HG03139 (cell line): Measurements from ENCODE around the gene MRPS14.
A peak's percentile ranks its signal among the peaks of the same experiment; 100 is the strongest.
"Not testable (repeated sequence)": the region's sequence is repeated elsewhere in the genome, so short reads cannot be mapped to it uniquely, and the experiment has no call there.

Experiments used
- ATAC-seq: cut with Tn5 transposase; IDR thresholded peaks from one replicate; pipeline ENCODE4 v1.9.1; 2021; ENCODE audit not compliant: unreplicated experiment

MRPS14 gene

GRCh38 chr1:175023043-175023921, at the start of gene MRPS14:
MRPS14 (minus strand) TSS chr1:175023425; CDS start chr1:175023408, 17 bp downstream.
- peak; percentile 94 for ATAC-seq

- ATAC-seq, result peak; percentile 65
Observed at GRCh38 chr1:175072099-175072951, 49.1 kb upstream of the MRPS14 start.

GRCh38 chr1:175071276-175071943, 48.2 kb upstream of the MRPS14 start:
- no peak for ATAC-seq

DNA sequence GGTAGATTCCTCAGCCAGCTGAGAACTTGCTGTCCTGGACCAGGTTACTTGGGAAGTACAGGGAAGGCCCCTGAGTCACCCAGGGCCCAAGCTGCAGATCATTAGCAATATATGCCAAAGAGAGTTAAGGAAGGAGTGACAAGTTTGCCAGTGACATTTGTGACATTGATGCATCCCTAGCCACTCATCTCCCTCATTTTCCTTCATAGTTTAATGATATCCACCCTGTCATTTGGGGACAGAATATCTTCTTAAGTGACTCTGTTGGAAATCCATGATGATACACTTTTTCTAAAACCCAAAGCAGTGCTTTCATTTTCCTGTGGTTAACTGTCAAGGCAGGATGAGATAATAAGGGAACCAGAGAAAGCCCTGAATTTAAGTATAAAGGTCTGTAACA, 47.6 kb upstream of the MRPS14 start:
- no peak for ATAC-seq

DNA sequence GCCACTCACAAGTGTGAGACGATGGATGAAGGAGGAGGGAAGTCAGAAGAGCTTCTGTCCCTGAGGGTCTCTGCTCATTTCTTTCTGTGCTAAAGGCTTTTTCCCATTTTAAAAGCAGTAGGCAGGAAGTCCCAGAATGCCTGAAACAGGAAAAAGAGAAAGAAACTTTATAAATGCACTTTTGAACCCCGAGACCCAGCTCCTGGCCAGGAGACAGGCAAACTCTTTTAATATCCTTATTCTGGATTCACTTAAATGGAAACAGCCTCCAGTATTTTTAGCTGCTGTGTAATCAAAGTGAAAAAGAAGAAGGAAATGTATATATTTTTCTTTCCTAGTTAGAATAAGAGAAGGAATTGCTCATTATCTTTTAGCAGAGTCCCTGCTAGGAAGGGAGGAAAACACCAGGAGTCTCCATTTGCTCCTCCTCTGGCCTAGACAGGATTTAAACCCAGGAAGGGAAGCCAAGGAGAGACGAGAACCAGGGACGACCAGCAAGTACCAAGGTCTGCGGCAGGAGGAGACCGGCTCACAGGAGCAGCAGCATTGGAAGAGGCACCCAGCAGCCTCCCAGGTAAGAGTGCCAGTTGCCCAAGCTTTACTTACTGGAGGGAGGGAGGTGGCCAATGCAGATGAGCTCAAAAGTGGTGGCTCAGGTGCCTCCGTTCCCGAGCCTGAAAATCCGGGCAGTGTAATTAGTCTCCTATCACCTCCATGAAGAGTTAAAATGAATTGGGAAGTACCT, 44.3 kb upstream of the MRPS14 start, which contains the start of gene TNN:
TNN (plus strand) TSS at position 472 of the 745 bp plus-strand sequence. CDS start 9,586 bp downstream, outside the sequence.
- no peak for ATAC-seq

- ATAC-seq, result no peak
Observed at GRCh38 chr1:175062858-175063257, 39.6 kb upstream of the MRPS14 start.

GRCh38 chr1:175062339-175062738, 39.1 kb upstream of the MRPS14 start:
- no peak for ATAC-seq

- ATAC-seq, result no peak
Observed at GRCh38 chr1:175054736-175055135, 31.5 kb upstream of the MRPS14 start.

- no peak for ATAC-seq
Observed at GRCh38 chr1:175050992-175051391, 27.8 kb upstream of the MRPS14 start.

DNA sequence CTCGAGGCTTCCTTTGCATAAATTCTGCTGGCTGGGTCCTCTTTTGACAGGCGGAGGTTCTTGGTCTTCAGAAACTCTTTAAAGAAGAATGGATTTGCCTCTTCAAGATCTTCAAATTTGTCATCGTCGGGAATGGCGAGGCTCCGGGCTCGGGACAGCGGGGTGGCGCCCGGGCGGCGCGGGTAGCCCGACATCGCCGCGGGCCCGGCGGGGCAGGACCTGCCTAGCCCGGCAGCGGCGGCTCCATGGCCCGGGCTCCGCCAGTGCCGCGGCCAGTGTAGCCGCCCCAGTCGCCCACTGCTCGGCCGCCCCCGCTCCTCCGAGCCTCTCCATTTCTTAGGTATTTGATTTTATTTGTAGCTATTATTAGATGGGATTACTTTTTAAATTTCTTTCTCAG, 22.3 kb upstream of the MRPS14 start:
- no peak for ATAC-seq

- no peak for ATAC-seq
Observed at GRCh38 chr1:175045097-175045496, 21.9 kb upstream of the MRPS14 start.

DNA sequence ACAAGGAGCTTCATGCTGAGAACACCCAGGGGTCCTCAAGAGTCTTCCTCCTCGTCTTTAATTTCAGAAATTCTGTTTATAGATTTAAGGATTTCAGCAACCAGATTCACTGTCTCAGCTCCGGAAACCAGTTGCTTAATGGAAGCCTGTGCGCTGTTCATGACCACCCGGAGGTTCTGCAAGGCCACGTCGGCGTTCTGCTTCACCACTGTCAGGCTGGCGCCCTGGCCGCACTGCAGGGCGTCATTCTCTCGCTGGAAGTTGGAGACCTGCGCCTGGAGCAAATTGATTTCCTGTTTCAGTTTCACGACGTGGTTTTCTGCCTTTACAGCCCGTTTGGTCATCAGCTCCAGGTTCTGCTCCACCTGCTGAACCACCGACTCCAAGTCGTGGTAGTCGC, 21.4 kb upstream of the MRPS14 start:
- ATAC-seq, result not testable (repeated sequence)

DNA sequence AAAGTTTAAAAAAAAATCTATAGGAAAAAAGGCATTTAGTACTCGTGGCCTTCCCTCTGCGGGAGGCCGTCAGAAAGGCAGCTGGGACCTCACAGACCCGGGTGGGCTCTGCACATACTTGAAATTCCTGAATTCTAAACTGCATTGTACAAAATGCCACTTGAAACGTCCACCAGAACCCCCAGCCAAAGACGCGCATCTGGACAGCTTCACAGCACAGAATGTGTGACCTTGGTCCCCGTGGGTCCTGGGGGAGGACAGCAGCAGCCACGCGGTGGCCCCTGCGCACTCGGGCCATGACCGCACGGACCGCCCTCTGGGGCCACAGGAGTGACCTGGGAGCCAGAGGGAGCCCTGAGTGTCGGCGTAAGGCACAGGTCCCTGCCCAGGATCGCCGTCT, 20.6 kb upstream of the MRPS14 start:
- no peak for ATAC-seq

DNA sequence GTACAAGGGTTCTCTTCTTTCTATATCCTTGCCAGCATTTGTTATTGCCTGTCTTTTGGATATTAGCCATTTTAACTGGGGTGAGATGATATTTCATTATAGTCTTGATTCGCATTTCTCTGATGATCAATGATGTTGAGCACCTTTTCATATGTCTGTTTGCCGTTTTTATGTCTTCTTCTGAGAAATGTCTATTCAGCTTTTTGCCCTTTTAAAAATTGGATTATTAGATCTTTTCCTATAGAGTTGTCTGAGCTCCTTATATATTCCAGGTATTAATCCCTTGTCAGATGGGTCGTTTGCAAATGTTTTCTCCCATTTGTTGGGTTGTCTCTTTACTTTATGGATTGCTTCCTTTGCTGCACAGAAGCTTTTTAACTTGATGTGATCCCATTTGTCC, 19.4 kb upstream of the MRPS14 start:
- ATAC-seq, result no peak

DNA sequence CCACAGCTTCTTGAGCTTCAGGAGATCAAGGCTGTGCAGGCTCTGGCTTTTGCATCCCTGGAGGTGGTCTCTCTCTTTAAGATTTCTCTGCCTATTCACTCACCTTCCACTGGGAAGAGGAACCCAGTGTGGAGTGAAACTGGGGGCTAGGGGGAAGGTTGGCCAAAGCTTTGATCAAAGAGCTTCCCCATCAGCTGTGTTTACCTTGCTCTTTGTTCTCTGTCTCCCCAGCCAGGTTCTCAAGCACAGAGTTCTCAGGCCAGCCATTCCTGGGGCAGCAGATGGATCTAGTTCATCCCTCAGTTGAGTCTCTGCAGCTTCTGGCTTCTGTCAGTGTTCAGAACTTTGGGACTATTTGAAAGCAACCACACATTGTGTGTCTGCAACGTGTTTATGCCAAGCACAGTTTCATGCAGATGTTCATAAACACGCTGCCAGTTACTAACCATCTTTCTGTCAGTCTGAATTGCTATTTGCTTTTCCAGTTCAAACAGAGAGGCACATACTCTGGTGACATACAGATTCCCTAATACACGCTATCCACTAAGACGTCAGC, 17.2 kb upstream of the MRPS14 start:
- ATAC-seq, result no peak

DNA sequence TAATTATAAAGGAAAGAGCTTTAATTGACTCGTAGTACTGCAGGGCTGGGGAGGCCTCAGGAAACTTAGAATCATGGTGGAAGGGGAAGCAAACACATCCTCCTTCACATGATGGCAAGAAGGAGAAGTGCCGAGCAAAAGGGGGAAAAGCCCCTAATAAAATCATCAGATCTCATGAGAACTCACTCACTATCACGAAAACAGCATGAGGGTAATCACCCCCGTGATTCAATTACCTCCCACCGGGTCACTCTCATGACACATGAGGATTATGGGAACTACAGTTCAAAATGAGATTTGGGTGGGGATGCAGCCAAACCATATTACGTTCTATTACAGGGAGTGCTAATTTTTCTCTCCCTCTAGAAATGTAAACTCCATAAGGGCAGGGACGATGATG, 14.2 kb upstream of the MRPS14 start:
- no peak for ATAC-seq

DNA sequence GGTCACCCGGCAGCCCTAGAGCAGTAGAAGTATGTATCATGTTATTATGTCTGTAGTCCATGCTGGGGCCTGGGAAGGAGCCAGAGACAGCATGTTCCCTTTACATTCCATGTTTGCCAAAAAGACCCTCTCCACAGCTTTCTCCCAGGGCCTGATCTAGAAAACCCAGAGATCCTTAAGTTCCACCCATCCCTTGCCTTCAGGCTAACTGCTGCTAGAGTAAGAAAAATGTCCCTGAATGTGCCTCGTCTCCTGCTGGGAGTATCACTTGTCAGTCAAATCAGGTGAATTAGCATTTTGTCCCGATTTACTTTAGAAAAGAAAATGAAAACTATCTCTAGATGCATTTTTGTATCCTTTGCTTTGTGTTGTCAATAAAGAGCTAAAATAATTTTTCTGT, 13.3 kb upstream of the MRPS14 start:
- ATAC-seq, result no peak

DNA sequence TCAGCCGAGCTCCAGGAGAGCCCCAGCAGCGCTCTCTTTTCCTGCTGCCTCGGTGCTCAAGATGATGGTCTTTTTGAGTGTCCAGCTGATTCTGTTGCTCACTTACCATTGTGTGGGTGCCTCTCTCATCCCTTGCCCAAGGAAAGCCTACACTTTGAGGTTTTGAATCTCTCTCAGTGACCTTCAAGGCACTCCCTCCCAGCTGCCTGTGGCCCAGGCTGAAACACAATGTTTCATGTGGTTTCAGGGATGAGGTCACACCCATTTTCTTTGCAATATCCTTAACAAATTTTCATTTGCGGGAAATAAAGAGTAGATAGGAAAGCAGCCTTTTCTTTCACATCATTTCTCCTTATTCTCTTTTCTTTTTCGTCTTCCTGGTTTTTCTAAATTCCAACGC, 12.6 kb upstream of the MRPS14 start:
- ATAC-seq, result no peak

DNA sequence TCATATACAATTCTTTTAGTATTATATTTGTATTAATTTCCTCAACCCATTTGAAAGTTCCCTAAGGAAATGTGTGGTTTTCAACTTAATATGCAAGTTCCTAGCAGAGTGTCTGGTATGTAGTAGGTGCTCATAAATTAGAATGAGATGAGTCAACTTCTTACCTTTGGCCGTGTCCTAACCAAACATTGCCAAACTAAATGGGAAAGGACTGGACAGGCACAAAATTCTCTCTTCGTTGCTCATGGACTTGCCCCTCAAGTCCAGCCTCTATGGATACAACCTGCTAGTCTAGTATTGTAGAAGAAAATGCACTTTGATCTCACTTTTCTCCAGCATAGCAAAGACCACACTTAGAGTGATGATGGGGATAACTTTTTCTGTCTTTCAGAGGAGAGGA, 11.6 kb upstream of the MRPS14 start:
- ATAC-seq, result no peak

- ATAC-seq, result no peak
Observed at GRCh38 chr1:175033953-175034352, 10.7 kb upstream of the MRPS14 start.
